ENCODE data around the gene ARF6. TPM values are rescaled to one million over a fixed set of nuclear protein-coding genes. Genes with fewer than 3 reads are reported as not detected.

The ARF6 gene
- total and polyA plus RNA-seq, 9 donors: 16.0 to 48.9 (median 36.0) TPM

DNA sequence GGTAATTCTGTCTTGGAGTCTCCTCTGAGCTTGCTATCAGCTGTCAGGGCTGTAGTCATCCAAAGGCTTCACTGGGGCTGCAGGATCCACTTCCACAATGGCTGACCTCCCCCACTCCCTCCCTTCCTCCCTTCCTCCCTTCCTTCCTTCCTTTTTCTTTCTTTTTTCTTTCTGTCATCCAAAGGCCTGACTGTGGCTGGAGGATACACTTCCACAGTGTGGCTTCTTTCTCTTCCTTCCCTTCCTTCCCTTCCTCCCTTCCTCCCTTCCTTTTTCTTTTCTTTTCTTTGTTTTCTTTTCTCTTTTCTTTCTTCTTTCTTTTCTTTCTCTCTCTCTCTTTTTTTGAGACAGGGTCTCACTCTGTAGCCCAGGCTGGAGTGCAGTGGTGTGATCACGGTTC, 30.6 kb downstream of the ARF6 start:
- Histone ChIP-seq H3K4me1 (ENCODE audit: control insufficient read depth, insufficient read depth, low read length) (no peaks in the 10 kb centered on the region), H3K27ac (ENCODE audit: low read length) (no peak overlapping the region), H3K4me3 (ENCODE audit: low read length) (no peak overlapping the region), H3K27me3 (ENCODE audit: control insufficient read depth, insufficient read depth, low read length) (no peaks in the 10 kb centered on the region), H3K9me3 (replicated peaks; ENCODE audit: control insufficient read depth, low read depth, low read length) (no peaks in the 10 kb centered on the region), H3K36me3 (ENCODE audit: control insufficient read depth, insufficient read depth, low read length) (no peaks in the 10 kb centered on the region)
- whole genome bisulfite sequencing (ENCODE audit: insufficient coverage): no CpG with 5 or more reads among the region's 1 CpG
- DNase-seq: no peak

GRCh38 chr14:49923881-49924280, 31.0 kb downstream of the ARF6 start:
- Histone ChIP-seq H3K4me1 (ENCODE audit: control insufficient read depth, insufficient read depth, low read length) (no peaks in the 10 kb centered on the region), H3K36me3 (ENCODE audit: control insufficient read depth, insufficient read depth, low read length) (no peaks in the 10 kb centered on the region), H3K4me3 (ENCODE audit: low read length) (no peak overlapping the region), H3K27ac (ENCODE audit: low read length) (no peak overlapping the region), H3K9me3 (replicated peaks; ENCODE audit: control insufficient read depth, low read depth, low read length) (no peaks in the 10 kb centered on the region), H3K27me3 (ENCODE audit: control insufficient read depth, insufficient read depth, low read length) (no peaks in the 10 kb centered on the region)
- DNase-seq: no peak
- 83% methylated on average over 3 of the region's 4 CpGs for WGBS (ENCODE audit: insufficient coverage)

DNA sequence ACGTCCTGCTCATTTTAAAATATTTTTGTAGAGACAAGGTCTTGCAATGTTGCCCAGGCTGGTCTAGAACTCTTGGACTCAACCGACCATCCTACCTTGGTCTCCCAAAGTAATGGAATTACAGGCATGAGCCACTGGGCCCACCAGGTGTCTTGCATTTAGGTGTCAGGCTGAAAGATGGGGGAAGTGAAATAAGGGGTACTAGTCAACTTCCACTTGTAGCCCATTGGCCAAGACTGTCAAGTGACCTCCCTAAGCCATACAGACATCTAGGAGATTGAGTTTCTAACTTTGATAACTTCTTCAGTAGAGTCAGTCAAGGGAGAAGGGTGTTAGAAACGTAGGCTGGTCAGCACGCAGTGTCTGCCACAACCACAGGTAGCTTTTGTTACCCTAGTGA, 32.0 kb downstream of the ARF6 start:
- no peaks in the 10 kb centered on the region for H3K4me1 ChIP-seq (ENCODE audit: control insufficient read depth, insufficient read depth, low read length)
- no peaks in the 10 kb centered on the region for H3K27me3 ChIP-seq (ENCODE audit: control insufficient read depth, insufficient read depth, low read length)
- no peaks in the 10 kb centered on the region for H3K9me3 ChIP-seq (replicated peaks; ENCODE audit: control insufficient read depth, low read depth, low read length)
- no peak overlapping the region for H3K27ac ChIP-seq (ENCODE audit: low read length)
- H3K36me3 ChIP-seq (ENCODE audit: control insufficient read depth, insufficient read depth, low read length): no peaks in the 10 kb centered on the region
- H3K4me3 ChIP-seq (ENCODE audit: low read length): no peak overlapping the region
- WGBS (ENCODE audit: insufficient coverage): no CpG with 5 or more reads among the region's 4 CpGs
- no peak for DNase-seq

DNA sequence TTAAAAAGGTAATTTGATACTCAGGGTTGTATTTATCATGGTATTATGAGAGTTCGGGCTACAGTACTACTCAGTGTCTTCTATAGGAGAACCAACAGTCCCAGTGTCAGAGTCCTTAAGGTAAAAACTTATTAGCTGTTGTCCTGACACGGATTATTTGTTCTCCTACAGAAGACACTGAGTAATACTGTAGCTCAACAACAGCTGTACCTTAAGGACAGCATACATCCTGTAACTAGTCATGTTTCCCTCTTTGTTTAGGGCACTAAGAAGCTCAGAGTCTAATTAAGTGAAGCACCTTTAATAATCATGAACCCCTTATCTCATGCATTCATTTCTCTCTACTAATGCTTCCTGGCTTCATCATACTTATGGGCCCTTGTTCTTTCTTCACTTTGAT, 33.9 kb downstream of the ARF6 start:
- H3K27me3 ChIP-seq (ENCODE audit: control insufficient read depth, insufficient read depth, low read length): no peaks in the 10 kb centered on the region
- no peak overlapping the region for H3K27ac ChIP-seq (ENCODE audit: low read length)
- no peaks in the 10 kb centered on the region for H3K36me3 ChIP-seq (ENCODE audit: control insufficient read depth, insufficient read depth, low read length)
- H3K4me3 ChIP-seq (ENCODE audit: low read length): no peak overlapping the region
- H3K4me1 ChIP-seq (ENCODE audit: control insufficient read depth, insufficient read depth, low read length): no peaks in the 10 kb centered on the region
- no peaks in the 10 kb centered on the region for H3K9me3 ChIP-seq (replicated peaks; ENCODE audit: control insufficient read depth, low read depth, low read length)
- WGBS (ENCODE audit: insufficient coverage): 100% methylated on average over 1 of the region's 2 CpGs
- no peak for DNase-seq

DNA sequence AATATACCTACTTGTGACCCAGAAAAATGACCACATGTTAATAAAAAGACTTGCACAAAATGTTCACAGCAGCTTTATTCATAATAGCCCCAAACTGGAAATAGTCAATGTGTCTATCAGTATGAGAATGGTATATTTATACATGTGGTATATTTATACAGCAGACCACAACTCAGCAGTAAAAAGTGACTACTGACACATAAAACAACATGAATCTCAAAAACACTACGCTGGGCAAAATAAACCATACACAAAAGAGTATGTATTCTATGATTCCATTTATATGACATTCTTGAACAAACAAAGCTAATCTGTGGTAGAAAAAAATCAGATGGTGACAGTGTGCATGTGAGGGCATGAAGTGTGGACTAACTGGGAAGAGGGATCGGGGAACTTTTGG, 35.1 kb downstream of the ARF6 start:
- H3K27me3 ChIP-seq (ENCODE audit: control insufficient read depth, insufficient read depth, low read length): no peaks in the 10 kb centered on the region
- no peak for DNase-seq
- no peak overlapping the region for H3K4me3 ChIP-seq (ENCODE audit: low read length)
- no peak overlapping the region for H3K27ac ChIP-seq (ENCODE audit: low read length)
- H3K9me3 ChIP-seq (replicated peaks; ENCODE audit: control insufficient read depth, low read depth, low read length): no peaks in the 10 kb centered on the region
- no peaks in the 10 kb centered on the region for H3K36me3 ChIP-seq (ENCODE audit: control insufficient read depth, insufficient read depth, low read length)
- H3K4me1 ChIP-seq (ENCODE audit: control insufficient read depth, insufficient read depth, low read length): no peaks in the 10 kb centered on the region
- no CpG with 5 or more reads among the region's 2 CpGs for WGBS (ENCODE audit: insufficient coverage)

GRCh38 chr14:49930720-49931119, 37.8 kb downstream of the ARF6 start:
- Histone ChIP-seq H3K4me3 (ENCODE audit: low read length) (no peak overlapping the region), H3K27me3 (ENCODE audit: control insufficient read depth, insufficient read depth, low read length) (no peaks in the 10 kb centered on the region), H3K4me1 (ENCODE audit: control insufficient read depth, insufficient read depth, low read length) (no peaks in the 10 kb centered on the region), H3K9me3 (replicated peaks; ENCODE audit: control insufficient read depth, low read depth, low read length) (no peaks in the 10 kb centered on the region), H3K36me3 (ENCODE audit: control insufficient read depth, insufficient read depth, low read length) (no peaks in the 10 kb centered on the region), H3K27ac (ENCODE audit: low read length) (no peak overlapping the region)
- no peak for DNase-seq
- no CpG with 5 or more reads among the region's 2 CpGs for WGBS (ENCODE audit: insufficient coverage)

- Histone ChIP-seq H3K36me3 (ENCODE audit: control insufficient read depth, insufficient read depth, low read length) (no peaks in the 10 kb centered on the region), H3K9me3 (replicated peaks; ENCODE audit: control insufficient read depth, low read depth, low read length) (no peaks in the 10 kb centered on the region), H3K27me3 (ENCODE audit: control insufficient read depth, insufficient read depth, low read length) (no peaks in the 10 kb centered on the region), H3K4me1 (ENCODE audit: control insufficient read depth, insufficient read depth, low read length) (no peaks in the 10 kb centered on the region), H3K27ac (ENCODE audit: low read length) (no peak overlapping the region), H3K4me3 (ENCODE audit: low read length) (no peak overlapping the region)
- no peak for DNase-seq
- 86% methylated on average over 1 of the region's 3 CpGs for WGBS (ENCODE audit: insufficient coverage)
Measured at GRCh38 chr14:49931523-49931922, 38.6 kb downstream of the ARF6 start.

GRCh38 chr14:49933128-49933527, 40.2 kb downstream of the ARF6 start:
- WGBS (ENCODE audit: insufficient coverage): no CpG with 5 or more reads among the region's 4 CpGs
- H3K4me3 ChIP-seq (ENCODE audit: low read length): no peak overlapping the region
- no peak for DNase-seq
- no peak overlapping the region for H3K27ac ChIP-seq (ENCODE audit: low read length)
- no peaks in the 10 kb centered on the region for H3K4me1 ChIP-seq (ENCODE audit: control insufficient read depth, insufficient read depth, low read length)
- no peaks in the 10 kb centered on the region for H3K36me3 ChIP-seq (ENCODE audit: control insufficient read depth, insufficient read depth, low read length)
- H3K9me3 ChIP-seq (replicated peaks; ENCODE audit: control insufficient read depth, low read depth, low read length): no peaks in the 10 kb centered on the region
- no peaks in the 10 kb centered on the region for H3K27me3 ChIP-seq (ENCODE audit: control insufficient read depth, insufficient read depth, low read length)

DNA sequence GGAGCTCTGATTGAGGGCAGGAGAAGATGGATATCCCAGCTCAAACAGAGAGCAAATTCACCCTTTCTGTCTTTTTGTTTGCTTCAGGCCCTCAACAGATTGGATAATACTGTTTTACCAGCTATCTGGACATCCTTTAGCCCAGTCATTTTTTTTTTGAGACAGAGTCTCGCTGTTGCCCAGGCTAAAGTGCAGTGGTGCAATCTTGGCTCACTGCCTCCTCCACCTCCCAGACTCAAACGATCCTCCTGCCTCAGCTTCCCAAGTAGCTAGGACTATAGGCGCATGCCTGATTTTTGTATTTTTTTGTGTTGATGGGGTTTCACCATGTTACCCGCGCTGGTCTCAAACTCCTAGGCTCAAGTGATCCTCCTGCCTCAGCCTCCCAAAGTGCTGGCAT, 40.8 kb downstream of the ARF6 start:
- no peaks in the 10 kb centered on the region for H3K9me3 ChIP-seq (replicated peaks; ENCODE audit: control insufficient read depth, low read depth, low read length)
- no peaks in the 10 kb centered on the region for H3K36me3 ChIP-seq (ENCODE audit: control insufficient read depth, insufficient read depth, low read length)
- 100% methylated on average over 2 of the region's 5 CpGs for WGBS (ENCODE audit: insufficient coverage)
- H3K4me3 ChIP-seq (ENCODE audit: low read length): no peak overlapping the region
- H3K27ac ChIP-seq (ENCODE audit: low read length): no peak overlapping the region
- no peaks in the 10 kb centered on the region for H3K27me3 ChIP-seq (ENCODE audit: control insufficient read depth, insufficient read depth, low read length)
- H3K4me1 ChIP-seq (ENCODE audit: control insufficient read depth, insufficient read depth, low read length): no peaks in the 10 kb centered on the region
- no peak for DNase-seq

- Histone ChIP-seq H3K9me3 (replicated peaks; ENCODE audit: control insufficient read depth, low read depth, low read length) (no peaks in the 10 kb centered on the region), H3K27ac (ENCODE audit: low read length) (no peak overlapping the region), H3K4me3 (ENCODE audit: low read length) (no peak overlapping the region), H3K4me1 (ENCODE audit: control insufficient read depth, insufficient read depth, low read length) (no peaks in the 10 kb centered on the region), H3K36me3 (ENCODE audit: control insufficient read depth, insufficient read depth, low read length) (no peaks in the 10 kb centered on the region), H3K27me3 (ENCODE audit: control insufficient read depth, insufficient read depth, low read length) (no peaks in the 10 kb centered on the region)
- DNase-seq: peak; percentile 51
Measured at GRCh38 chr14:49934646-49935045, 41.8 kb downstream of the ARF6 start.

DNA sequence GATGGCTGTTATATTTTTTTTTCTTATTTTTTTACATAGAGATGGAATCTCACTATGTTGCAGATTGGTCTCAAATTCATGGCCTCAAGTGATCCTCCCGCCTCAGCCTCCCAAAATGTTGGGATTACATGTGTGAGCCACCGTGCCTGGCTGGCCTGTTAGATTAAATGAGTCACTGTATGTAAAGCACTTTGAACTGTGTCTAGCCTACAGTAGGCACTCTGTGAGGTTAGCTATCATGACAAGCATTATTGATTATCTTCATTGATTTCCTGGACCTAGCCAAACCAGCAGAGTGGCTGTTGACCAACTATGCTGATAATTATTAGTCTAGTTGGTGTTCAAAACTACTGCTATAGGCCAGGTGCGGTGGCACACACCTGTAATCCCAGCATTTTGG, 42.6 kb downstream of the ARF6 start:
- Histone ChIP-seq H3K9me3 (replicated peaks; ENCODE audit: control insufficient read depth, low read depth, low read length) (no peaks in the 10 kb centered on the region), H3K27me3 (ENCODE audit: control insufficient read depth, insufficient read depth, low read length) (no peaks in the 10 kb centered on the region), H3K4me3 (ENCODE audit: low read length) (no peak overlapping the region), H3K36me3 (ENCODE audit: control insufficient read depth, insufficient read depth, low read length) (no peaks in the 10 kb centered on the region), H3K27ac (ENCODE audit: low read length) (no peak overlapping the region), H3K4me1 (ENCODE audit: control insufficient read depth, insufficient read depth, low read length) (no peaks in the 10 kb centered on the region)
- no peak for DNase-seq
- WGBS (ENCODE audit: insufficient coverage): 100% methylated on average over 2 of the region's 3 CpGs
